ENCODE data around the gene GAL.
"Not testable (repeated sequence)": the region's sequence is repeated elsewhere in the genome, so short reads cannot be mapped to it uniquely, and the experiment has no call there.

Gene GAL

DNA sequence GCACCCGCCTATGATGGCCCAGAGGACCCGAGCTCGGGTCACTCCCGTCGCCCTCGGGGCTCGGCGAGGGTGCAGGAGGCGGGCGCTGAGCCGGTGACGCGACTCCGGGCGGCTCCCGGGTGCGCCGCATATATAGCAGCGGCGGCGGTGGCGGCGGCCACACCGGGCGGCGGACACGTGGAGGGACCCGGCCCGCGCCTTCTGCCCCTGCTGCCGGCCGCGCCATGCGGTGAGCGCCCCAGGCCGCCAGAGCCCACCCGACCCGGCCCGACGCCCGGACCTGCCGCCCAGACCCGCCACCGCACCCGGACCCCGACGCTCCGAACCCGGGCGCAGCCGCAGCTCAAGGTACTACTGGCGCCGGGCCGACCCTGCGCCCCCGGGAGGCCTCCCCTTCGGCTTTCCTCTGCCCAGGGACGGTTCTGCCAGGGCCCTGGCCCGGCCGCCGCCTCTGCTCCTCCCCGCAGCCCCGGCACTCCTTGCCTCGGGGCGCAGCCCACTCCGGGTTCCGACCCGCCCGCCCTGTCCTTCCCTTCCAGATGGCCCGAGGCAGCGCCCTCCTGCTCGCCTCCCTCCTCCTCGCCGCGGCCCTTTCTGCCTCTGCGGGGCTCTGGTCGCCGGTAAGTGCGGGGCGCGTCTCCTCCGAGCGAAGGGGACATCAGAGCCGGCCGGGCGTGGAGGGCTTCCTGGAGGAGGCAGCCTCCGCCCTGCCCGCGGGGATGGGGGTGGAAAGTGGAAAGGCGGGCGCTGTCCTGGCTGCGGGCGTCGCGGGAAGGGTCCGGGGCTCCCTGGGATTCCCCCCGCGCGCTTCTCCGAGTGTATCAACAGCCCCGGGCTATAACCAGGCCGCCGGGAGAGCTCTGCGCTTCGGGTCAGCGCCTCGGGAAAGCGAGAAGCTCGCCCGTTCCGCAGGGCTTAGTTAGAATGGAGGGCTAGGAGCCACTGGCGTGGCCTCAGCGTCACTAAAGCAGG, at the start of gene GAL:
Gene GAL, plus strand, starts transcription at position 160 of the 972 bp plus-strand sequence. Its CDS starts 380 bp downstream, at position 540.
- in situ Hi-C loops (cut with HindIII; ENCODE audit: low sequenced_read_pairs), result no loop called here

DNA sequence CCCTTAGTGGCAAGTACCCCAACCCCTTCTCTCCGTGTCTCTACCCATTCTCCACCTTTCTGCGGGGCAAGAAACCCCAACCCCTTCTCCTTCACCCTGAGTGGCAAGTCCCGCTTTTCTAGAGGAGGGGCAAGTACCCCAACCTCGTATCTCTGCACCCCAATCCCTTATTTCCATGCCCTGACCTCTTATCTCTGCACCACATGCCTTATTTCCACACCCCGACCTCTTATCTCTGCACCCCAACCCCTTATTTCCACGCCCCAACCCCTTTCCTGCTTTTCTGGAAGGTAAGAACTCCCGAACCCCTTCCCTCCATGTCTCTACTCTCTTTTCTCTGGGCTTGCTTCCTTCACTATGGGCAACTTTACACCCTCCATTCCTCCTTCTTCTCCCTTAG, 49.7 kb upstream of the GAL start:
- in situ Hi-C loops (cut with HindIII; ENCODE audit: low sequenced_read_pairs); H3K4me3 ChIP-seq (ENCODE audit: low read depth, low read length); DNase-seq (ENCODE audit: low read depth, low spot score): not testable (repeated sequence)

More for the DNA sequence above, at the start of gene GAL:
- no peak within 1 kb of the TSS for H3K4me3 ChIP-seq (ENCODE audit: low read depth, low read length)
- TF ChIP-seq, protein P1, sequence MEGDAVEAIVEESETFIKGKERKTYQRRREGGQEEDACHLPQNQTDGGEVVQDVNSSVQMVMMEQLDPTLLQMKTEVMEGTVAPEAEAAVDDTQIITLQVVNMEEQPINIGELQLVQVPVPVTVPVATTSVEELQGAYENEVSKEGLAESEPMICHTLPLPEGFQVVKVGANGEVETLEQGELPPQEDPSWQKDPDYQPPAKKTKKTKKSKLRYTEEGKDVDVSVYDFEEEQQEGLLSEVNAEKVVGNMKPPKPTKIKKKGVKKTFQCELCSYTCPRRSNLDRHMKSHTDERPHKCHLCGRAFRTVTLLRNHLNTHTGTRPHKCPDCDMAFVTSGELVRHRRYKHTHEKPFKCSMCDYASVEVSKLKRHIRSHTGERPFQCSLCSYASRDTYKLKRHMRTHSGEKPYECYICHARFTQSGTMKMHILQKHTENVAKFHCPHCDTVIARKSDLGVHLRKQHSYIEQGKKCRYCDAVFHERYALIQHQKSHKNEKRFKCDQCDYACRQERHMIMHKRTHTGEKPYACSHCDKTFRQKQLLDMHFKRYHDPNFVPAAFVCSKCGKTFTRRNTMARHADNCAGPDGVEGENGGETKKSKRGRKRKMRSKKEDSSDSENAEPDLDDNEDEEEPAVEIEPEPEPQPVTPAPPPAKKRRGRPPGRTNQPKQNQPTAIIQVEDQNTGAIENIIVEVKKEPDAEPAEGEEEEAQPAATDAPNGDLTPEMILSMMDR (IDR thresholded peaks at IDR 0.05; ENCODE audit: low read depth, low read length), result no peak
- no peak for DNase-seq (ENCODE audit: low read depth, low spot score)

DNA sequence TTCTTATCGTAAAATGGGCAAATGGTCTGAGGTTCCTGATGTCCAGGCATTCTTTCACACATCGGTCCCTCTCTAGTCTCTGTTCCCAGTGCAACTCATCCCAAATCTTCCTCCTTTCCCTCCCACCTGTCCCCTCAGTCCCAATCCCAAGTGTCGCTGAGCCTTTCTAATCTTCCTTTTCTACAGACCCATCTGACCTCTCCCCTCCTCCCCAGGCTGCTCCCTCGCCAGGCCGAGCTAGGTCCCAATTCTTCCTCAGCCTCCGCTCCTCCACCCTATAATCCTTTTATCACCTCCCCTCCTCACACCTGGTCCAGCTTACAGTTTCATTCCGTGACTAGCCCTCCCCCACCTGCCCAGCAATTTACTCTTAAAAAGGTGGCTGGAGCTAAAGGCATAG, 49.2 kb upstream of the GAL start:
- in situ Hi-C loops (cut with HindIII; ENCODE audit: low sequenced_read_pairs), result not testable (repeated sequence)

GRCh38 chr11:68635883-68636282, 48.5 kb upstream of the GAL start:
- in situ Hi-C loops (cut with HindIII; ENCODE audit: low sequenced_read_pairs); H3K4me3 ChIP-seq (ENCODE audit: low read depth, low read length); DNase-seq (ENCODE audit: low read depth, low spot score): not testable (repeated sequence)

More for the DNA sequence above, 49.2 kb upstream of the GAL start:
- not testable (repeated sequence) for DNase-seq (ENCODE audit: low read depth, low spot score); H3K4me3 ChIP-seq (ENCODE audit: low read depth, low read length)

GRCh38 chr11:68639322-68639721, 45.0 kb upstream of the GAL start:
- in situ Hi-C loops (cut with HindIII; ENCODE audit: low sequenced_read_pairs), result not testable (repeated sequence)

DNA sequence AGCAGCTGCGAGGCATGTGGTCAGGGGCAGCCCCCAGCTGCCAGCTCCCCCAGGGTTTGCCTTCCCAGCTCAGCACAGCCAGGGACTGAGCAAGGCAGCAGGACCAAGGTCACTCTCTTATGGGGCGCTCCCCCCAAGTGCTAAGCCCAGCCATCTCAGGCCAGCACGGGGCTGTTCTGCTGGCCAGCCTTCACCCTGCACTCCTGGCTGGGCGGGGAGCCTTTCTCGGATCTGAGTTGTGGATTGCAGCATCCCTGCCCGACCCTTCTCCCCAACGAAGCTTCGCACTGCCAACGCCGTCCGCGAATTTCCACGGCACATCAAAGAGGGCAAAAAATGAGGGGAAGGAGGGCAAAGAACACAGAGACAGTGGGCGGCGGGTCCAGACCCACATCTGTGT, 42.5 kb upstream of the GAL start:
- no peak for DNase-seq (ENCODE audit: low read depth, low spot score)
- in situ Hi-C loops (cut with HindIII; ENCODE audit: low sequenced_read_pairs), result no loop called here
- TF ChIP-seq, protein P1 (IDR thresholded peaks at IDR 0.05; ENCODE audit: low read depth, low read length), result no peak
- no peak overlapping the region for H3K4me3 ChIP-seq (ENCODE audit: low read depth, low read length)

More at GRCh38 chr11:68639322-68639721, 45.0 kb upstream of the GAL start:
- not testable (repeated sequence) for H3K4me3 ChIP-seq (ENCODE audit: low read depth, low read length); DNase-seq (ENCODE audit: low read depth, low spot score)

DNA sequence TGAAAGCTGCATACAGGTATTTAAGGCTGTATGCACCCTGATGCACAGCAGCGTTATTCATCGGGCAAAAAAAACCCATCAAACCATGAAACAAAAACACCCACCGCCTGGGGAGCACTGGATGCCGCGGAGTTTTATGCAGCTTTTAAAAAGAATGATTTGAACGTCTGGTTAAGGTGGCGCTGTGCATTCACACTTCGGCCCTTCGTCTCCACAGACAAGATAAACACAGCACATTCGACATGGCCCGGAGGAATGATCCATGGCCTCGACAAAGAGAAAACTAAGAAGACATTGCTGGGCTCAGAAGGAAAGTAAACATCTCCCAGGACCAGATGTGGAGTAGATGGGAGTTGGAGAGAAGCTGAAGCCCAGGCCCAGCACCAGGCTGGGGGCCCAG, 40.8 kb upstream of the GAL start:
- peak; percentile 62 for DNase-seq (ENCODE audit: low read depth, low spot score)
- H3K4me3 ChIP-seq (ENCODE audit: low read depth, low read length), result no peak overlapping the region
- TF ChIP-seq, protein P1 (IDR thresholded peaks at IDR 0.05; ENCODE audit: low read depth, low read length), result peak; percentile 33
- in situ Hi-C loops (cut with HindIII; ENCODE audit: low sequenced_read_pairs), result no loop called here

DNA sequence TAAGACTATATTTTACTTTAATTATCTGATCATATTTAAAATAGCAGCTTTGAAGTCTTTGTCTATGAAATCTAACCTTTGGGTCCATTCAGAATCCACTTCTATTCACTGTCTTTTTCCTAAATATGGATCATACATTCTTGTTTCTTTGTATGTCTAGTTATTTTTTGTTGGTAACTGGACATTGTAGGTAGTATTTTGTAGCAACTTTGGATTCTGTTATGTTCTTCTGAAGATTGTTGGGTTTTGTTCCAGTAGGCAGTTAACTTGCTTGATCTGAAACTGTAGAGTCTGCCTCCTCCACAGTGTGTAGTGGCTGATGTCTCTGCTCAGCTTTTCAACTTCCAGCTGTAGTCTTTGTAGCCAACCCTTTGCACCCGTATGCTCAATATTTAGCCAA, 37.5 kb upstream of the GAL start:
- no peak overlapping the region for H3K4me3 ChIP-seq (ENCODE audit: low read depth, low read length)
- in situ Hi-C loops (cut with HindIII; ENCODE audit: low sequenced_read_pairs), result no loop called here
- DNase-seq (ENCODE audit: low read depth, low spot score), result no peak
- TF ChIP-seq, protein P1 (IDR thresholded peaks at IDR 0.05; ENCODE audit: low read depth, low read length), result no peak
